Endodermal cell (in vitro differentiated cells): Measurements from ENCODE around the gene ECHS1. TPM values are rescaled to one million over a fixed set of nuclear protein-coding genes. Genes with fewer than 3 reads are reported as not detected.

ENCODE experiments used
- DNase-seq: peaks from one replicate; pipeline ENCODE4 v3.0.0-alpha.2; 2017
- H3K27ac ChIP-seq: 2 replicates; pipeline ENCODE4 v1.5.1; 2013; ENCODE audit warnings: mild to moderate bottlenecking, low read depth, low read length, moderate library complexity
- H3K27me3 ChIP-seq: 2 replicates; pipeline ENCODE4 v1.6.1; 2013; ENCODE audit warnings: mild to moderate bottlenecking, low read length, moderate library complexity; ENCODE audit not compliant: insufficient read depth, control insufficient read depth, poor library complexity, severe bottlenecking
- H3K36me3 ChIP-seq: 2 replicates; pipeline ENCODE4 v1.7.0; 2013; ENCODE audit warnings: mild to moderate bottlenecking, low read length, moderate library complexity; ENCODE audit not compliant: control insufficient read depth, insufficient read depth
- H3K4me1 ChIP-seq: one replicate; pipeline ENCODE4 v1.7.0; 2013; ENCODE audit warnings: low read length; ENCODE audit not compliant: control insufficient read depth, insufficient read depth
- H3K4me3 ChIP-seq: 2 replicates; pipeline ENCODE4 v1.5.1; 2013; ENCODE audit warnings: mild to moderate bottlenecking, low read length, moderate library complexity
- H3K9ac ChIP-seq: 2 replicates; pipeline ENCODE4 v1.6.1; 2013; ENCODE audit warnings: mild to moderate bottlenecking, low read length, moderate library complexity; ENCODE audit not compliant: poor library complexity, severe bottlenecking; ENCODE audit errors: extremely low read depth
- H3K9me3 ChIP-seq: 2 replicates; pipeline ENCODE4 v1.6.1; 2013; ENCODE audit warnings: mild to moderate bottlenecking, low read length, moderate library complexity; ENCODE audit not compliant: control insufficient read depth
- H3K27ac Mint-ChIP-seq: 2 replicates; pipeline ENCODE4 v1.8.0; 2020; ENCODE audit warnings: mixed read lengths
- H3K27me3 Mint-ChIP-seq: 2 replicates; pipeline ENCODE4 v1.8.0; 2021; ENCODE audit warnings: mild to moderate bottlenecking, mixed read lengths; ENCODE audit not compliant: insufficient read depth
- H3K36me3 Mint-ChIP-seq: 2 replicates; pipeline ENCODE4 v1.8.0; 2020; ENCODE audit warnings: low read depth, mixed read lengths
- H3K4me1 Mint-ChIP-seq: 2 replicates; pipeline ENCODE4 v1.8.0; 2020; ENCODE audit warnings: mixed read lengths
- H3K4me3 Mint-ChIP-seq: 2 replicates; pipeline ENCODE4 v1.8.0; 2020; ENCODE audit warnings: mild to moderate bottlenecking, moderate library complexity, mixed read lengths
- H3K9me3 Mint-ChIP-seq: 2 replicates; pipeline ENCODE4 v1.8.0; 2020; ENCODE audit warnings: mild to moderate bottlenecking, mixed read lengths
- CTCF ChIP-seq: fragments of 200-600 bp; sonication (generic); conservative IDR thresholded peaks from 2 replicates; pipeline ENCODE4 v1.5.0; 2021; ENCODE audit warnings: antibody characterized with exemption, mild to moderate bottlenecking
- WGBS, 2 experiments: methylation state at CpG; one replicate each; pipeline versions ENCODE4 v1.1.5 to v1.1.7; 2013; ENCODE audit warnings: missing lambda C conversion rate in 2 of 2, mixed read lengths in 1 of 2; ENCODE audit not compliant: insufficient coverage in 1 of 2, insufficient read length in 1 of 2; 5-methylcytosine and 5-hydroxymethylcytosine counted together
- total RNA-seq, 2 donors: library from RNA; stranded (reverse); fragmentation: NEBNext Ultra II Directional in 1 of 2; extraction: Animal tissue kit (Norgen Biotek cat#: 25700) in 1 of 2; gene quantifications; 2 replicates in 1 of 2; 3 replicates in 1 of 2; pipeline ENCODE4 v1.2.1, GENCODE V29; 2021

The ECHS1 gene
- total RNA-seq, 2 donors from 2014 or later: 92.3 to 102 TPM

GRCh38 chr10:133401981-133402725 is 29.0 kb upstream of the ECHS1 start:
- H3K27me3 ChIP-seq: no peaks in the 10 kb centered on the region
- Mint-ChIP-seq H3K4me1 (no peaks in the 10 kb centered on the region), H3K27me3 (no peaks in the 10 kb centered on the region), H3K36me3 (peaks cover 81% of the 10 kb centered on the region), H3K4me3 (no peak overlapping the region), H3K27ac (no peak overlapping the region), H3K9me3 (peaks cover 2% of the 10 kb centered on the region)
- no peak for TF ChIP-seq CTCF
- H3K9me3 ChIP-seq: no peaks in the 10 kb centered on the region
- no peaks in the 10 kb centered on the region for H3K4me1 ChIP-seq
- no peak overlapping the region for H3K9ac ChIP-seq
- no peak overlapping the region for H3K27ac ChIP-seq
- no peak for DNase-seq
- 94 to 98% methylated on average over 13 to 21 of the region's 21 CpGs for WGBS, 2 experiments
- peaks cover 82% of the 10 kb centered on the region for H3K36me3 ChIP-seq
- H3K4me3 ChIP-seq: no peak overlapping the region

GRCh38 chr10:133401500-133401899 is 28.3 kb upstream of the ECHS1 start:
- no peaks in the 10 kb centered on the region for H3K4me1 ChIP-seq
- TF ChIP-seq CTCF: no peak
- WGBS, 2 experiments: 95 to 100% methylated on average over 5 to 12 of the region's 12 CpGs
- H3K27me3 ChIP-seq: no peaks in the 10 kb centered on the region
- H3K4me3 ChIP-seq: no peak overlapping the region
- DNase-seq: no peak
- Mint-ChIP-seq H3K4me1 (no peaks in the 10 kb centered on the region), H3K27me3 (no peaks in the 10 kb centered on the region), H3K27ac (peak overlapping the region; percentile 9), H3K9me3 (no peaks in the 10 kb centered on the region), H3K4me3 (no peak overlapping the region), H3K36me3 (peaks cover 82% of the 10 kb centered on the region)
- no peak overlapping the region for H3K27ac ChIP-seq
- H3K9me3 ChIP-seq: no peaks in the 10 kb centered on the region
- peaks cover 83% of the 10 kb centered on the region for H3K36me3 ChIP-seq
- H3K9ac ChIP-seq: no peak overlapping the region

DNA sequence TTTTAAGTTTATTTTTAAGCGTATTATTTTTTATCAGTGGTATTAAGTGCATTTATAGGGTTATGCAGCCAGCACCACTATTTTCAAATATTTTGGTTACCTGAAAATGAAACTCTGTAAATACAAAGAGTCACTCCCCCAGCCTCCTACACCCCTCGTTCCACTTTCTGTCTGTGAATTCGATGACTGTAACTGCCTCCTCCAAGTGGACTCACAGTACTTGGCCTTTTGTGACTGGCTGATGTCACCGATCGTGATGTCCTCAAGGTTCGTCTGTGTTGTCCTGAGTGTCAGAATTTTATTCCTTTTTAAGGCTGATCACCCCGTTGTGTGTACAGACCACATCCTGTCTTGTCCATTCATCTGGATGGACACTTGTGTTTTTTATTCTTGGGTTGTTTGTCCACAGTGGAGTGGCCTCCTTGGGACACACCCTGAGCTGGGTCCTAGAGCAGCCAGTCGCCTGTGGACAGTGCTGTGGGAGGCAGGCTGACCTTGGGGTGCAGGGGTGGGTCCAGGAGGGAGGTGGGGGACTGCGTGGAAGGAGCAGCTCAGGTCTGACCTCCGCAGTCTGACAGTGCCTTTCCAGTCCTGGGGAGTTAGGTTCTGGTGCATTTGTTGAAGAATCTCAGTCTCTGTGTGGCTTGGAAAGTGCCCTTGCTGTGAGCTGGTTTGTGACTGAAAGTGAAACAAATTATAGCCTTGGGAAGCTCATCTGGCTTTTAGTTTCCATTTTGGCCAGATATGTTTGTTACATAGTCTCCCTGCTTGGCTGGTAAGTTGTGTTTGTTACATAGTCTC is 27.7 kb upstream of the ECHS1 start:
- H3K27me3 ChIP-seq: no peaks in the 10 kb centered on the region
- H3K36me3 Mint-ChIP-seq: peaks cover 80% of the 10 kb centered on the region
- H3K27me3 Mint-ChIP-seq: no peaks in the 10 kb centered on the region
- no peak overlapping the region for H3K4me3 ChIP-seq
- no peaks in the 10 kb centered on the region for H3K4me1 ChIP-seq
- H3K9me3 ChIP-seq: no peaks in the 10 kb centered on the region
- no peaks in the 10 kb centered on the region for H3K9me3 Mint-ChIP-seq
- H3K4me1 Mint-ChIP-seq: no peaks in the 10 kb centered on the region
- H3K27ac Mint-ChIP-seq: peak overlapping the region; percentile 9
- no peak overlapping the region for H3K4me3 Mint-ChIP-seq
- peaks cover 85% of the 10 kb centered on the region for H3K36me3 ChIP-seq
- 93 to 97% methylated on average over 9 to 10 of the region's 10 CpGs for whole genome bisulfite sequencing, 2 experiments
- no peak overlapping the region for H3K27ac ChIP-seq
- no peak for DNase-seq
- no peak for TF ChIP-seq CTCF
- H3K9ac ChIP-seq: no peak overlapping the region
